WTC11 (cell line): ENCODE results near the gene DALRD3. TPM values are rescaled to one million over a fixed set of nuclear protein-coding genes. Genes with fewer than 3 reads are reported as not detected.

Experiments
- AFF4 ChIP-seq: sonication (generic); formaldehyde crosslinking; IDR thresholded peaks from 2 replicates; pipeline ENCODE4 v1.8.1; 2023; ENCODE audit warnings: mild to moderate bottlenecking, missing genetic modification reagents, borderline replicate concordance
- ATF6 ChIP-seq: sonication (generic); formaldehyde crosslinking; IDR thresholded peaks from 2 replicates; pipeline ENCODE4 v1.8.1; 2023; ENCODE audit warnings: mild to moderate bottlenecking, missing genetic modification reagents
- CBFB ChIP-seq: sonication (generic); formaldehyde crosslinking; IDR thresholded peaks from 2 replicates; pipeline ENCODE4 v1.8.1; 2022; ENCODE audit warnings: mild to moderate bottlenecking, low read depth, missing genetic modification reagents
- CREB1 ChIP-seq: sonication (generic); formaldehyde crosslinking; IDR thresholded peaks from 2 replicates; pipeline ENCODE4 v1.8.0; 2023; ENCODE audit warnings: mild to moderate bottlenecking, missing genetic modification reagents
- CTCF ChIP-seq: fragments of 200-600 bp; IDR thresholded peaks from 2 replicates; pipeline ENCODE4 v1.8.0; 2022; ENCODE audit warnings: antibody characterized with exemption
- ELF4 ChIP-seq: sonication (generic); formaldehyde crosslinking; IDR thresholded peaks from 2 replicates; pipeline ENCODE4 v1.8.1; 2022; ENCODE audit warnings: low read depth, mild to moderate bottlenecking, moderate library complexity, missing genetic modification reagents
- EMX1 ChIP-seq: fragments of 250-450 bp; sonication (Bioruptor Pico); IDR thresholded peaks from 2 replicates; pipeline ENCODE4 v1.8.0; 2021; ENCODE audit warnings: mild to moderate bottlenecking
- ETV6 ChIP-seq: sonication (generic); formaldehyde crosslinking; IDR thresholded peaks from 2 replicates; pipeline ENCODE4 v1.8.1; 2022; ENCODE audit warnings: mild to moderate bottlenecking, missing genetic modification reagents
- FOXP4 ChIP-seq: sonication (generic); formaldehyde crosslinking; IDR thresholded peaks from 2 replicates; pipeline ENCODE4 v1.8.0; 2022; ENCODE audit warnings: mild to moderate bottlenecking, missing genetic modification reagents
- IRF2 ChIP-seq: sonication (generic); formaldehyde crosslinking; IDR thresholded peaks from 2 replicates; pipeline ENCODE4 v1.8.0; 2022; ENCODE audit warnings: low read depth, missing genetic modification reagents, borderline replicate concordance
- NFE2L1 ChIP-seq: sonication (generic); formaldehyde crosslinking; IDR thresholded peaks from 2 replicates; pipeline ENCODE4 v1.8.1; 2023; ENCODE audit warnings: missing genetic modification reagents
- NFYB ChIP-seq: sonication (generic); formaldehyde crosslinking; conservative IDR thresholded peaks from 2 replicates; pipeline ENCODE4 v1.8.0; 2022; ENCODE audit warnings: low read depth, missing genetic modification reagents
- NR1H2 ChIP-seq: sonication (generic); formaldehyde crosslinking; IDR thresholded peaks from 2 replicates; pipeline ENCODE4 v1.9.0; 2021; ENCODE audit warnings: mild to moderate bottlenecking, moderate library complexity, missing genetic modification reagents
- PRDM15 ChIP-seq: sonication (generic); formaldehyde crosslinking; IDR thresholded peaks from 2 replicates; pipeline ENCODE4 v1.8.0; 2022; ENCODE audit warnings: missing genetic modification reagents
- PREB ChIP-seq: sonication (generic); formaldehyde crosslinking; IDR thresholded peaks from 2 replicates; pipeline ENCODE4 v1.8.1; 2022; ENCODE audit warnings: mild to moderate bottlenecking, missing genetic modification reagents, moderate library complexity, borderline replicate concordance
- PRRX2 ChIP-seq: fragments of 250-450 bp; sonication (Bioruptor Pico); IDR thresholded peaks from 2 replicates; pipeline ENCODE4 v1.8.0; 2021; ENCODE audit warnings: mild to moderate bottlenecking
- RELA ChIP-seq: sonication (generic); formaldehyde crosslinking; IDR thresholded peaks from 2 replicates; pipeline ENCODE4 v1.8.1; 2022; ENCODE audit warnings: missing genetic modification reagents, mild to moderate bottlenecking, borderline replicate concordance
- RORB ChIP-seq: fragments of 250-450 bp; sonication (Bioruptor Pico); IDR thresholded peaks from 2 replicates; pipeline ENCODE4 v1.9.0; 2021; ENCODE audit warnings: mild to moderate bottlenecking
- SOX15 ChIP-seq: fragments of 250-450 bp; sonication (Bioruptor Pico); IDR thresholded peaks from 2 replicates; pipeline ENCODE4 v1.9.0; 2021; ENCODE audit warnings: mild to moderate bottlenecking
- TEAD1 ChIP-seq: sonication (generic); formaldehyde crosslinking; IDR thresholded peaks from 2 replicates; pipeline ENCODE4 v1.8.0; 2022; ENCODE audit warnings: mild to moderate bottlenecking, missing genetic modification reagents
- TP53 ChIP-seq: sonication (generic); formaldehyde crosslinking; IDR thresholded peaks from 2 replicates; pipeline ENCODE4 v1.8.1; 2023; ENCODE audit warnings: mild to moderate bottlenecking, missing genetic modification reagents
- ZNF317 ChIP-seq: sonication (generic); formaldehyde crosslinking; IDR thresholded peaks from 2 replicates; pipeline ENCODE4 v1.8.1; 2023; ENCODE audit warnings: low read depth, mild to moderate bottlenecking, moderate library complexity, missing genetic modification reagents, borderline replicate concordance
- ZSCAN18 ChIP-seq: fragments of 250-450 bp; sonication (Bioruptor Pico); IDR thresholded peaks from 2 replicates; pipeline ENCODE4 v2.1.2; 2022; ENCODE audit warnings: mild to moderate bottlenecking, moderate library complexity
- total RNA-seq: library from RNA; stranded (reverse); gene quantifications from 3 replicates; pipeline ENCODE4 v1.2.3, GENCODE V29; 2021

The DALRD3 gene
- total RNA-seq, 1 experiment from 2014 or later = 41.4 TPM

GRCh38 chr3:49007068-49007770, 11.2 kb downstream of the DALRD3 start, which contains the start of gene WDR6 (continued):
- 0 out of 2 replicates have a peak, but pooled peaks have one; percentile 37 for TF ChIP-seq CTCF
- no peak for TF ChIP-seq NFE2L1
- TF ChIP-seq ZSCAN18 = no peak
- TF ChIP-seq ELF4 (CRISPR knock-in tag) = no peak
- no peak for TF ChIP-seq CREB1 (CRISPR knock-in tag)
- no peak for TF ChIP-seq PREB (CRISPR knock-in tag)
- no peak for TF ChIP-seq RORB (CRISPR knock-in tag)
- TF ChIP-seq ETV6 (CRISPR knock-in tag) = peak; percentile 46; the same call in 1 of the 2 replicates
- no peak; the same call in 1 of the 2 replicates for TF ChIP-seq IRF2
- TF ChIP-seq EMX1 (CRISPR knock-in tag) = peak; percentile 46; the same call in 1 of the 2 replicates
- peak; percentile 21; the same call in 1 of the 2 replicates for TF ChIP-seq FOXP4
- TF ChIP-seq CBFB = no peak; the same call in 1 of the 2 replicates
- TF ChIP-seq AFF4 (CRISPR knock-in tag) = peak; percentile 70; the same call in 1 of the 2 replicates
- no peak for TF ChIP-seq RELA
- no peak for TF ChIP-seq ZNF317
- peak; percentile 14; the same call in 1 of the 2 replicates for TF ChIP-seq TEAD1 (CRISPR knock-in tag)
- no peak for TF ChIP-seq SOX15 (CRISPR knock-in tag)
- TF ChIP-seq NFYB (CRISPR knock-in tag) = peak; percentile 89
- TF ChIP-seq PRRX2 (CRISPR knock-in tag) = no peak
- TF ChIP-seq PRDM15 = no peak
- TF ChIP-seq NR1H2 (CRISPR knock-in tag) = no peak
- no peak for TF ChIP-seq ATF6 (CRISPR knock-in tag)
- peak; percentile 37; the same call in 1 of the 2 replicates for TF ChIP-seq TP53
